ENCODE measurements around the gene PTPRE.

DNA sequence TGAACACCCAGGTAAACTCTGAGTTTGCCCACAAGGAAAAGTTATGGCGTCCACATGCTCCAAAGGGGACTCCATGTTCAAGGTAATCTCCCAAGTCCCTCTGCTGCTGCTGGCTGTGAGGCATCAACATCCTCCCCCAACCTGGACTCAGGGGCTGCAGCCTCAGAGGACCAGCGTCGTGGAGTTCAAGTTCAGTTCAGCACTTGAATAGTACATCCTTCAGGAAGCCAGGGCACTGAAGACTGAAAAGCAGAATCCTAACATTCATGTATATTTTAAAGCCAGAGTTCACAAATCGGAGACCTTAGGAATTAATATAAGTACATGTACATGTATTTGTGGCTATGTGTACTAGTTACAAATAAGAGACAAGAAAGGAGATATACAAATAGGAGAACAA lies 90.4 kb downstream of the PTPRE start:
- TF ChIP-seq, protein P1, sequence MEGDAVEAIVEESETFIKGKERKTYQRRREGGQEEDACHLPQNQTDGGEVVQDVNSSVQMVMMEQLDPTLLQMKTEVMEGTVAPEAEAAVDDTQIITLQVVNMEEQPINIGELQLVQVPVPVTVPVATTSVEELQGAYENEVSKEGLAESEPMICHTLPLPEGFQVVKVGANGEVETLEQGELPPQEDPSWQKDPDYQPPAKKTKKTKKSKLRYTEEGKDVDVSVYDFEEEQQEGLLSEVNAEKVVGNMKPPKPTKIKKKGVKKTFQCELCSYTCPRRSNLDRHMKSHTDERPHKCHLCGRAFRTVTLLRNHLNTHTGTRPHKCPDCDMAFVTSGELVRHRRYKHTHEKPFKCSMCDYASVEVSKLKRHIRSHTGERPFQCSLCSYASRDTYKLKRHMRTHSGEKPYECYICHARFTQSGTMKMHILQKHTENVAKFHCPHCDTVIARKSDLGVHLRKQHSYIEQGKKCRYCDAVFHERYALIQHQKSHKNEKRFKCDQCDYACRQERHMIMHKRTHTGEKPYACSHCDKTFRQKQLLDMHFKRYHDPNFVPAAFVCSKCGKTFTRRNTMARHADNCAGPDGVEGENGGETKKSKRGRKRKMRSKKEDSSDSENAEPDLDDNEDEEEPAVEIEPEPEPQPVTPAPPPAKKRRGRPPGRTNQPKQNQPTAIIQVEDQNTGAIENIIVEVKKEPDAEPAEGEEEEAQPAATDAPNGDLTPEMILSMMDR (IDR thresholded peaks at IDR 0.05 in 2 of 3, conservative IDR thresholded peaks at IDR 0.05 in 1 of 3; ENCODE audit: borderline replicate concordance in 1 of 3, insufficient read depth in 1 of 3, low read depth in 2 of 3, low read length in 2 of 3), result no peak
- TF ChIP-seq RAD21 (IDR thresholded peaks at IDR 0.05; ENCODE audit: low read depth) (no peak), ELF1 (IDR thresholded peaks at IDR 0.05; ENCODE audit: borderline replicate concordance, low read depth) (no peak), EZH2 (IDR thresholded peaks at IDR 0.05) (no peak), POLR2A (IDR thresholded peaks at IDR 0.05; ENCODE audit: borderline replicate concordance, extremely low read depth, insufficient read depth, insufficient read length) (no peak), POLR2AphosphoS5 (IDR thresholded peaks at IDR 0.05; ENCODE audit: low read depth, low read length) (no peak), EZH2phosphoT487 (IDR thresholded peaks at IDR 0.05; ENCODE audit: borderline replicate concordance) (no peak), ZNF274 (IDR thresholded peaks at IDR 0.05; ENCODE audit: low read depth, low read length) (no peak)
- TF ChIP-seq, protein P2, sequence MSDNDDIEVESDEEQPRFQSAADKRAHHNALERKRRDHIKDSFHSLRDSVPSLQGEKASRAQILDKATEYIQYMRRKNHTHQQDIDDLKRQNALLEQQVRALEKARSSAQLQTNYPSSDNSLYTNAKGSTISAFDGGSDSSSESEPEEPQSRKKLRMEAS (IDR thresholded peaks at IDR 0.05), result no peak
- TF ChIP-seq, protein P3, sequence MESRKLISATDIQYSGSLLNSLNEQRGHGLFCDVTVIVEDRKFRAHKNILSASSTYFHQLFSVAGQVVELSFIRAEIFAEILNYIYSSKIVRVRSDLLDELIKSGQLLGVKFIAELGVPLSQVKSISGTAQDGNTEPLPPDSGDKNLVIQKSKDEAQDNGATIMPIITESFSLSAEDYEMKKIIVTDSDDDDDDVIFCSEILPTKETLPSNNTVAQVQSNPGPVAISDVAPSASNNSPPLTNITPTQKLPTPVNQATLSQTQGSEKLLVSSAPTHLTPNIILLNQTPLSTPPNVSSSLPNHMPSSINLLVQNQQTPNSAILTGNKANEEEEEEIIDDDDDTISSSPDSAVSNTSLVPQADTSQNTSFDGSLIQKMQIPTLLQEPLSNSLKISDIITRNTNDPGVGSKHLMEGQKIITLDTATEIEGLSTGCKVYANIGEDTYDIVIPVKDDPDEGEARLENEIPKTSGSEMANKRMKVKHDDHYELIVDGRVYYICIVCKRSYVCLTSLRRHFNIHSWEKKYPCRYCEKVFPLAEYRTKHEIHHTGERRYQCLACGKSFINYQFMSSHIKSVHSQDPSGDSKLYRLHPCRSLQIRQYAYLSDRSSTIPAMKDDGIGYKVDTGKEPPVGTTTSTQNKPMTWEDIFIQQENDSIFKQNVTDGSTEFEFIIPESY (IDR thresholded peaks at IDR 0.05; ENCODE audit: extremely low read depth, insufficient replicate concordance, low read length), result no peak
- TF ChIP-seq, protein P4, sequence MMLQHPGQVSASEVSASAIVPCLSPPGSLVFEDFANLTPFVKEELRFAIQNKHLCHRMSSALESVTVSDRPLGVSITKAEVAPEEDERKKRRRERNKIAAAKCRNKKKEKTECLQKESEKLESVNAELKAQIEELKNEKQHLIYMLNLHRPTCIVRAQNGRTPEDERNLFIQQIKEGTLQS (IDR thresholded peaks at IDR 0.05), result no peak

All from HCT116 (cell line).